Frontal cortex (tissue), 4 donors: Measurements from ENCODE around the gene ACTN2. TPM values are rescaled to one million over a fixed set of nuclear protein-coding genes. Genes with fewer than 3 reads are reported as not detected.

Experiments used
- DNase-seq, 2 donors: peaks; one replicate each; pipeline ENCODE4 v3.0.0; 2012; ENCODE audit warnings: low spot score in 2 of 2
- FAIRE-seq: peaks from 2 replicates; lab custom pipeline; 2012; peaks lifted over from hg19 to GRCh38; lab: Jason Lieb, UNC
- total RNA-seq: library from RNA; depleted of rRNA; stranded (reverse); fragments of >200 nt; gene quantifications from one replicate; pipeline ENCODE4 v1.2.3, GENCODE V29; 2014
- donor health status: control.
- donor health status: control.
- donor health status: control.

ACTN2 gene
- total RNA-seq, 1 donor from 2014 or later, result 33.8 TPM

DNA sequence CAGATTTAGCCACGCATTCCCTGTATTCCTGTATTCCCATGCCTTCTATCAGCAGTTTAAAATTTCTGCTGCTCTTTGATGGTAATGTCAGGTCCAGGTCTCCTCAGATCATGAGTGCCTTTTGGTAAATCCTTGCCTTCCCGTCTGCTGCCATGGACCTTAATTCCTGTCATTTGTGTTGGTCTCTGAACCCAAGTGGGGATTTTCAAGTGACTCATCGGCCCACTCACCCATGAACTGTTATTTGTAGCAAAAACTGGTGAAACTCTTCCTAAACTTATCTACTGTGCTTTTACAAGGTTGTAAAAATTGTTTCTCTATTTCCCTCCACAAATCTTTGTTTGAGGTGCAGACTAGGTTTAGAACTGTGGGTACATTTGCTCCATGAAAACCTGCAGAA is 47.4 kb downstream of the ACTN2 start:
- no peak for FAIRE-seq
- no peak for DNase-seq

DNA sequence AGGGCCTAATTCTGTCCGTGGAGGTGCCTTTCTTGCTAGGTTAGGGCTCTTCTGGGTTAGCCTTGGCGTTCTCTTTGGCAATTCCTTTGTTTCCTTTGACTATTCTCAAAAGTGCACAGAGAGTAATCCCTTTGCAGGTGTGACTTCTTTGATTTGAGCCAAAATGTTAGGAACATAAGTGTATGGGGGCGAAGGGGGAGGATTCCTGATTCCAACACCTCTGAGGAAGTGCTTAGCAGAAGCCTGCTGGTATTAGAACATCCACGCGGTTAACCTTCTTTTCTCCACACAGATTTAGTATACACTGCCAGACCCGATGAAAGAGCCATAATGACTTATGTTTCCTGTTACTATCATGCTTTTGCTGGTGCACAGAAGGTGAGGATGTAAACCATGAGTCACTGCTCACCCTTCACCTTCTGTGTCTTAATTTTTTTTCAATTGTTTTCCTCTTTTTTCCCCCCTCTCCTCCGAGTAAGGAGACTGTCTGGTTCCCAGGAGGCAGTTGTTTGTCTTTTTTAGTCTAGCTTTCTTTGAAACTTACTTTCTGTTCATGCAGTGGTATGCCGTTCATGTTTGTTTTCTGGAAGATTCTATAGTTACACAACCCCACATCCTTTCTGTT is 48.0 kb downstream of the ACTN2 start:
- FAIRE-seq (no peak), DNase-seq (no peak)

DNA sequence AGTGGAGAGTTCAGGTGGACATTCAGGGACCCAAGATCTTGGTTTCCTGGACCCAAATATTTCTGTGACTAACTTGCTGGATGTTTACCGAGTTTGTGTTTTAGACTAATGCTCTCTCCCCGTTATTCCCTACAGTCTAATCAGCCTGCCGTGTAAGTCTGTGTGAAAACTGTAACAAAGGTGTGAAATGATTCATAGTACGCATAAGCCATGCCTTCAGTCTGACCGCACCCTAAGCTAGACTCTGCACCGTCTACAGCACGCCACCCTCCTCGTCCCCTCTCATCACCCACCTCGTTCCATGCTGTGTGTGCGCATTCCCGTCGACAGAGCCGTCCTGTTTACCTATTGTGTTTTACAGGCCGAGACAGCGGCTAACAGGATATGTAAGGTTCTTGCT is 50.5 kb downstream of the ACTN2 start:
- FAIRE-seq, result no peak

DNA sequence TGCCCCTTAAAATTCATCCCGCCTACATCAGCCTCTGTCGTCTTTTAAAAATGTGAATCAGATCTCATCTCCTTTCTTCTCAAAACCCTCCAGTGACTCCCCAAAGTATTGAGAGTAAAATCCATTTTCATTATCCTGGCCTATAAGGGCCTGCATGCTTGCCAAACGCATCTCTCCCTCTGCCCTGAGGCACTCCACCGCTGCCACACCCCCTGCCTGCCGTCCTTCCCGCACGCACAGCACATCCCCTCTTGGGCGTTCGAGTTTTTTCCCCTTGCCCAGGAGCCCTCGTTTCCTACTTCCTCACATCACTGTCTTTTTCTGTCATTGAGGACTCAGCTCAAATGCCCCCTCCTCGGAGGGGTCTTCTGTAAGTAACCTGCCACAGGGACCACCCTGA is 55.5 kb downstream of the ACTN2 start:
- FAIRE-seq, result no peak

More for the DNA sequence above, 50.5 kb downstream of the ACTN2 start:
- DNase-seq, result no peak

DNA sequence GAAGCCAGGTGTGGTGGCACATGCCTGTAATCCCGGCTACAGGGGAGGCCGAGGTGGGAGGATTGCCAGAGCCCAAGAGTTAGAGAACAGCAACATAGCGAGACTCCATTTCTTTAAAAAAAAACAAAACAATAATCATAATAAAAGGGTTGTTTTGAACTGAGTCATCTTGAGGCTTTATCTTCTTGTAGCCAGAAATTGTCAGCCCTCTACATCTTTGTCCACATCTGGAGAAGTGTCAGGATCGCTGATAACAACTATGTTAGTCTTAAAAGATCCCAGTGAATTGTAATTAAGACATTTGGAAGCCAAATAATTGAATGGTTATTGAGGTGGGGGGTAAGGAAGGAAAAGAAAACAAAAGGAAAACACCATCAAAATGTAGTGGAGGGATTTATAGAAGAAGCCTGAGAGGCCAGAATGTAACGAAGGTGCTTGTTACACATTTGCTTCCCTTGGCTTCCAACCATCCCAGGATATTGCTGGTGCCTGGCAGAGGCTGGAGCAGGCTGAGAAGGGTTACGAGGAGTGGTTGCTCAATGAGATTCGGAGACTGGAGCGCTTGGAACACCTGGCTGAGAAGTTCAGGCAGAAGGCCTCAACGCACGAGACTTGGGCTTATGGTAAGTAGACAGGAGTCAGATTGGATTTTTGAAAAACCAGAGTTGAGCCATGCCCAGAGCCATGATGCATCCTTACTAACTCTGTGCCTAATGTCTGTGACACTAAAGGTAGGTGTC is 56.3 kb downstream of the ACTN2 start:
- no peak for DNase-seq
- FAIRE-seq, result no peak

More for the DNA sequence above, 55.5 kb downstream of the ACTN2 start:
- DNase-seq, result no peak

DNA sequence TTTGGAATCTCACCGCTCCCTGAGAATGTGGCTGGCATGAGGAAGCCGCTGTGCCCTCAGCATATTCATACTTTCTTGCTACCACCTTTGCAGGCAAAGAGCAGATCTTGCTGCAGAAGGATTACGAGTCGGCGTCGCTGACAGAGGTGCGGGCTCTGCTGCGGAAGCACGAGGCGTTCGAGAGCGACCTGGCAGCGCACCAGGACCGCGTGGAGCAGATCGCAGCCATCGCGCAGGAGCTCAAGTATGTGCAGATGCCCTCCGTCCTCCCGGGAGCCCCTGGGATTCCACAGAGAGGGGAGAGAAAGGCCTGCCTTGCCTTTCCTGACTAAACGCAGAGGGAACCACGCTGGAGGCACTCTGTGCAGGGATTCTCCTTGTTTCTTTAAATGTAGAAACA is 58.2 kb downstream of the ACTN2 start:
- FAIRE-seq (no peak), DNase-seq (no peak)

DNA sequence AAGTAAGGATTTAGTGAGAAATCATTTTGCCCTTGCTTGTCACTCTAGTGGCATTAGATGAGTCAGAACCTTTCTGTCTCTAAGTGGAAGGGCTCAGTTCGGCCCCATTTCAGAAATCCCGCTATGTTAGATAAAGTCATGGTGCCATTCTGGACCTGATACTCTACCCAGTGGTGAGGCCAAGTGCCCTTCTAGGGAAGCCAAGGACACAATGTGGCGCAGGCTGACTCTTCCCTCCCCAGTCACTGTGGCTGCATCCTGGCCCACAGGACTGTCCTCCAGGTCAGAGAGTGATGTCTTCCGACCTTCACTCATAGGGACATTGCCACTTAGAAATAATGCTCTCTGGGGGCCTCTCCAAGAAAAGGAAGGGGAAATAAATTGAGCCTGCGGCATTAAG is 60.5 kb downstream of the ACTN2 start:
- FAIRE-seq, result no peak

DNA sequence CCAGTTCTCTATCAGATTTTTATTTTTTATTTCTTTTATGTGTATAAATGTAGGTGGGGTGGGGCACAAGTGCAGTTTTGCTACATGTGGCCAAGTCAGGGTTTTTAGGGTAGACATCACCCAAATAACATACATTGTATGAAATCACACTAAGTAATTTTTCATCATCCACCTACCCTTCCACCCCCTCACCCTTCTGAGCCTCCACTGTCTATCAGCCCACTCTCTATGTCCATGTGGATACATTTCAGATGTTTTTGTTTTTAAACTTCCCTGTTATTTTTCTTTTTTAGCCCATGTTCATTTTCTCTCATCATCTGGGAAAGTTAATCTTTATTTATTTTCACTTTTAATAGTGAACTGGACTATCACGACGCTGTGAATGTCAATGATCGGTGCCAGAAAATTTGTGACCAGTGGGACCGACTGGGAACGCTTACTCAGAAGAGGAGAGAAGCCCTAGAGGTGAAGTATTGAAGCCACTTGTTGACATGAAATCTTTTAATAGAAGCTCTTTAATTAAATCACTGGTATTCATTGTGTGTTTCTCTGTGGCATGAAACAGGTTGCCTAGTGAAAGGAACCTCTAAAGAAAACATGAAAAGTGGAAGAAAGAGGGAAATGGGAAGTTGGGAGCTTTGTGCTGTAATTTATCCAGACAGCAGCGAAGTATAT is 61.1 kb downstream of the ACTN2 start:
- no peak for FAIRE-seq
- DNase-seq, result no peak

More for the DNA sequence above, 60.5 kb downstream of the ACTN2 start:
- no peak for DNase-seq

DNA sequence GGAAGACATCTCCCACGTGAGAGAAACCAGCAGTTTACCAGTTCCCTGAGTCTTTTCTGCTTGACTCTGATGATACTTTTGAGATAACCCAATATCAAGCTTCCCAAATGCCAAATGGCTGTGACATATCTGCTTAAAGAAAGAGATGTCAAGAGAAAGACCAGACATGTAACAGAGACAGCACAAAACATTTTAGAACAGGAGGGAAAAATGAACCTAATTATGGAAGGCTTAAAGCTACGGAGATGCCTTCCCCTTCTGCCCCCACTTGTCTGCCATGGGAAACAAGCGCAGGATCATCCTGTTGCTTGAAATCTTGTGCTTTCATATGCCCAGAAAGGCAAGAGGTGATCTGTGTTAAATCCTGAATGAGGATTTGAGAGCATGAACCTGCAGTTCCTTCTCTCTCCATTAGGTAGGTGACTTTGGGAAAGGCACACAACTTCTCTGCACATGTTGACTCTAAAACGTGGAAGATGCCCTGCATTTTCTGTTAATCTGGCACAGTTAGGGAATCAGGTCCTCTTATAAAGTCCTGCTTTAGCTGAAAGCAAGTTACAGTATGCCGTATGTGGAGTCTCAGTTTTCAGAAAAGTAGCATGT is 62.1 kb downstream of the ACTN2 start:
- DNase-seq (no peak), FAIRE-seq (no peak)

DNA sequence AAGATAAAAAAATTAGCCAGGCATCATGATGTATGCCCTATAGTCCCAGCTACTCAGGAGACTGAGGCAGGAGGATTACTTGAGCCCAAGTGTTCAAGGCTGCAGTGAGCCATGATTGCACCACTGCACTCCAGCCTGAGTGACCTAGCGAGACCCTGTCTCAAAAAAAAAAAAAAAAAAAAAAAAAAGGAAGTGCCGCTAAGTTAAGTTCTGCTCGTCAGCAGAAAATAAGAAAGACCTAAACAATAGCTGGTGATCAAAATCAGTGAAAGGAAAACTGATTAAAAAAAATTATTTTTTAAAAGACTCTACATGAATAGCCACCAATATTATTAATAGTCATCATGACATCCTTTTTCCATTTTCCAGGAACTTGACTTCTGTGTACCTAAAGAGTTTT is 64.6 kb downstream of the ACTN2 start:
- no peak for FAIRE-seq
- DNase-seq, result no peak

DNA sequence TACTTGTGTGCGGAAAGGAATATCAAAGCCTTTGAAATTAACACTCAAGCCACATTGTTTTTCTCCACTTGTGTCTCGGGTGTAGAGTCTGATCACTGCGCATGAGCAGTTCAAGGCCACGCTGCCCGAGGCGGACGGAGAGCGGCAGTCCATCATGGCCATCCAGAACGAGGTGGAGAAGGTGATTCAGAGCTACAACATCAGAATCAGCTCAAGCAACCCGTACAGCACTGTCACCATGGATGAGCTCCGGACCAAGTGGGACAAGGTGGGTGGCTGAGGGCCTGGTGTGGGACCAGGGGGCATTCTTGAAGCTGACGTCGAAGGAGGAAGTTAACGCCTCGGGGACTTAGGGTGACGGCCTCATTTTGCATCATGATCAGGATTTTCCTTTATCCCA is 65.1 kb downstream of the ACTN2 start:
- no peak for FAIRE-seq
- DNase-seq, result no peak

DNA sequence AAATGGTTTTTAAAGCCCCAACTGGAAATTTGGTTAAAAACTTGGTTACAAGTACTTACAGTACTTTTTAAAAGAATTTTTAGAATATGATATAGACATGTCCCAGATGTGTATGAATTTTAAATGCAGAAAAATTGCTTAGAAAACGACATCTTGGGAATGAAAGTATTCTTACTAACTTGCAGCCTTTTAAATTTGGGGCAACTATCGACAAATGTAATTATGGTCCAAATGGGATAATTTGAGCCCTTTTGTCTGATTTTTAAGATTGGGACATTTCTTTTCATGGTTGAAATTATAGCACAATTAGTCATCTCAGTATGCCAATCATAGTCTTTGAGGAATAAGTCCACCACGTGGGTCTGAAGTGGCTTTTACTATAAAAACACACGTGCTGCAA is 65.6 kb downstream of the ACTN2 start:
- FAIRE-seq, result no peak
- no peak for DNase-seq

DNA sequence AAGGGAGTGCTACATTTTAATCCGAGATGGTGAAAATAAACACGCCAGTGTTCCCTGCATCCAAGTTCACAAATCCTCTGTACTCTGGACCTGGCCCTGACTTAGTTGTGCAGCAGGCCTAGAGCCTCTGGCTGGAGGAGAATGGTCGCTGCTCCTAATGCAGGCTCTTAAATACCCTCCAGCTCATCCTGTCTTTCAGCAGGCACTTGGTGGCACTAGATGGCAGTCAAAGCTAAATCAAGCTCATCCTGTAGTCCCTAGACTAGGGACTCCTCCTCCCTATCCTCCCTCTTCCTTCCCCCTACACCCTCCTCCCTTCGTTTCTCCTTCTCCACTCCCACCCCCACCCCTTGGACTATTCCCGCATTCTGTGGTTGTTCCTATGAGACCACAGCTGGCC is 67.2 kb downstream of the ACTN2 start:
- DNase-seq (peak in 1 of 2 donors; percentile 23), FAIRE-seq (no peak)

DNA sequence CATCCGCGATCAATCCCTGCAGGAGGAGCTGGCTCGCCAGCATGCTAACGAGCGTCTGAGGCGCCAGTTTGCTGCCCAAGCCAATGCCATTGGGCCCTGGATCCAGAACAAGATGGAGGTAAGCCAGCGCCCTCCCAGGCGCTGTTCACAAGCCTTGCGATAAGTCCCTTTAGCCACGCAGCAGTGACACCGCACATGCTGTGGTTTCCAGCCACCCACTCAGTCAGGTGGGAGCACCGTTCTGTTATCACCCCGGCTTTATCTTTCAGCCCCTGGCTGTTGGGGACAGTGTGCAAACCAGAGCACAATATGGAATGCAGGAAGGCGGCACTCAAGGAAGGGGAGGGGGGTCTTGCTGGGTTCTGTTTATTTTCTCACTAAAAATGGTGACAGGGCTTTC is 67.7 kb downstream of the ACTN2 start:
- DNase-seq (no peak), FAIRE-seq (no peak)

DNA sequence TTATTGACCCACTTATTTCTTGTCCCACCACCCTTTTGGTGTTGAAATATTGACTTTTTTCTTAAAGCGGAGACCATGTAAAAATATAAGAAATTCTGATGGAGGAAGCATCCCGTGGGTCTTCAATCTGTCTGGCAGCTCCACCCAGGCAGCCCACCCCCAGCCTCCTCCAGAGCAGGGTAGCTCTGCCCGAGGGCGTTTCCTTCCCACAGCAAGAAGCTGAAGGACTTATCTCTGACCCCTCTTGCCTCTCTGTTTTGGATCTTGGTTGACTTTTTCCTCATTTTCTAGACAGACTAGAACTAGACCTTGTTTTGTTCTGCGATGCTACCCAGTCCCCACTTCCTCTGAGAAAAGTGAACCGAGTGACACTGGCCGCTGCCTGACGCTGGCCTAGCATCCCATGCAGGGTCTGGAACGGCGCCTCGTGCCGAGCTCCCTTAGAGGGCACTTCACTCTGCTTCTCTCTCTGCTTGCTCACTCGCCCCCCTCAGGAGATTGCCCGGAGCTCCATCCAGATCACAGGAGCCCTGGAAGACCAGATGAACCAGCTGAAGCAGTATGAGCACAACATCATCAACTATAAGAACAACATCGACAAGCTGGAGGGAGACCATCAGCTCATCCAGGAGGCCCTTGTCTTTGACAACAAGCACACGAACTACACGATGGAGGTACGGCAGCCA is 68.4 kb downstream of the ACTN2 start:
- no peak for DNase-seq
- no peak for FAIRE-seq

DNA sequence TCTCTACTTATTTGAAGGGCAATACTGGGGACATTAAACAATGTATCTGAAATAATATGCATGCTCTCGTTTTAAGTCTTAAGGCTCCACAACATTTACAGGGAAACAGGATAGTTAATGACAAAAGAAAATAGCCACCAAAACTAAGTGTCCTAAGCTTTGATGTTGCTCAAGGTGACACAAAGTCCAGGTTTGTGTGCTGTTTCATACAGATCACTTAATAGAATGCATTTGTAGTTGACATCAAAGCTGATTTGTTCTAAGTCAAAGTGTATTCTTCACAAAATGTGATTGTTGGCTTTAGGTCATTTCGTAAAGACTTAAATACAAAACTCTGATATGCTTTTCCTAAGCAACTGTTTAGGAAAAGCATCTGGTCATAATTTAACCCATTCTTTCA is 71.3 kb downstream of the ACTN2 start:
- DNase-seq, result no peak
- FAIRE-seq, result no peak

DNA sequence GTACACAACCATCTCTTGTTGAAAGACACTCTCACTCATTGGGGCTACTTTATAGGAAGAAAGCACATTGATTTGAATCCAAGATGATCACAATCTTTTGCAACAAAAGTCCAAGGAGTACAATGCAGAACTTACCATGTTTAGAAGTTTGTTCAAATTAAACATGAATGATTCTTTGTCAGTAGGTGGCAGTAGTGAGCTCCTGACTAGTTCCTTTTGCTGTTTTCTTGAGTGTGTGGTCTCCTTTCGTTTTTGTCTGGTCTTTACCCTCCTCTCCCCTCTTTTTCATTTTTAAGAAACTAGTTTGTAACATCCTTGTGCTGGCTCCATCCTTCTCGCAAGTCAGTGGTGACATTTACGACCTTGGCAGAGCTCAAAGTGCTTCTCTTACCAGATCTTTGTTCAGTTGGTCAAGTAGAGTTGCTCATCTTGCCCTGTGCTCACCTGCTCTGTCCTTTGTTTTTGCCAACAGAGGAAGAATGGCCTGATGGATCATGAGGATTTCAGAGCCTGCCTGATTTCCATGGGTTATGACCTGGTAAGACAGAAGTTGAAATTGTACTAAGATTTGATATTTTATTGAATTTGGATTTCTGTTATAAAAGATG is 73.1 kb downstream of the ACTN2 start:
- FAIRE-seq (no peak), DNase-seq (peak in 1 of 2 donors; percentile 24)

DNA sequence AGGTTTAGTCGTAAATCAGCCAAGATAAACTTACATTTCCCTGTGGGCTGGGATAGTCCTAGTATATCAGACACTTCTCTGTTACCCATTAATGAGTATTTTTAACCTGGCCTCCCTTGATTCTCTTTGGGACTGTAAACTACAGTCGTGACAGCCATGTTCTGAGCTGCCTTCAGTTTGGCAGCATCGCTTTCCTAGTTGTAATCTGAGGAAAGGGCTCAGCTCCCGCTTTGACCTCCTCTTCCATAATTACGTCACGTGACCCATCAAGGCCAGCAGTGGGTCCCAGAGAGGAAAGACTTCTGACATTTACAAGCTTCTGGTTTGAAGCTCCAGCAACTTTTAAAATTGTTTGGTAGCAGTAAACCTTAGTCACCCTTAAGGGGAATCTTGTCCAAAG is 74.2 kb downstream of the ACTN2 start:
- DNase-seq, result no peak
- FAIRE-seq, result no peak

DNA sequence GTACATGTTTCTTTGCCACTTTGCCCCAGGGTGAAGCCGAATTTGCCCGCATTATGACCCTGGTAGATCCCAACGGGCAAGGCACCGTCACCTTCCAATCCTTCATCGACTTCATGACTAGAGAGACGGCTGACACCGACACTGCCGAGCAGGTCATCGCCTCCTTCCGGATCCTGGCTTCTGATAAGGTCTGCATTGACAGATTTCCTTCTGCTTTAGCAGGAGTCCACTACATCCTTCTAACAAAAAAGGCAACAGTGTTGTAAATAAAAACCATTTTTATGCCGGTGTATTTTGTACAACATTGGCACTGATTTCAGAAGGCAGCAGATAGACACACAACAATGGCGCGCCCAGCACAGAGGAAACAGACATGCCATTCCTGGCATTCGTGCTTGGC is 74.7 kb downstream of the ACTN2 start:
- no peak for FAIRE-seq

More for the DNA sequence above, 74.7 kb downstream of the ACTN2 start:
- DNase-seq, result no peak
